Osteoblast (primary cell): ENCODE results near the gene FOXO6. TPM values are rescaled to one million over a fixed set of nuclear protein-coding genes. Genes with fewer than 3 reads are reported as not detected.

Source experiments
- DNase-seq: peaks from one replicate; pipeline ENCODE4 v3.0.0; 2011; ENCODE audit warnings: low spot score, mixed read lengths; ENCODE audit not compliant: insufficient read length; ENCODE audit errors: missing footprints
- H2AFZ ChIP-seq: 2 replicates; pipeline ENCODE4 v1.6.0; 2011; ENCODE audit warnings: mild to moderate bottlenecking, low read length
- H3K27ac ChIP-seq: 2 replicates; pipeline ENCODE4 v1.5.1; 2011; ENCODE audit warnings: mild to moderate bottlenecking, low read depth, low read length, moderate library complexity
- H3K27me3 ChIP-seq: 2 replicates; pipeline ENCODE4 v1.6.0; 2012; ENCODE audit warnings: mild to moderate bottlenecking, control low read depth, inconsistent platforms, low read length, moderate library complexity; ENCODE audit not compliant: insufficient read depth
- H3K36me3 ChIP-seq: 2 replicates; pipeline ENCODE4 v1.5.1; 2011; ENCODE audit warnings: mild to moderate bottlenecking, low read length, control low read depth, moderate library complexity; ENCODE audit not compliant: insufficient read depth
- H3K4me1 ChIP-seq: 2 replicates; pipeline ENCODE4 v1.5.1; 2011; ENCODE audit warnings: mild to moderate bottlenecking, low read length, control low read depth, moderate library complexity; ENCODE audit not compliant: insufficient read depth
- H3K4me2 ChIP-seq: 2 replicates; pipeline ENCODE4 v1.6.0; 2011; ENCODE audit warnings: mild to moderate bottlenecking, low read length; ENCODE audit not compliant: insufficient read depth
- H3K4me3 ChIP-seq: fragments of 200-600 bp; sonication (generic); 3 replicates; pipeline ENCODE4 v1.5.1; 2012; ENCODE audit warnings: mild to moderate bottlenecking, low read length, inconsistent platforms; ENCODE audit not compliant: insufficient read depth
- H3K79me2 ChIP-seq: 2 replicates; pipeline ENCODE4 v1.6.0; 2012; ENCODE audit warnings: mild to moderate bottlenecking, low read length, control low read depth, inconsistent platforms; ENCODE audit not compliant: insufficient read depth
- H3K9me3 ChIP-seq: 2 replicates; pipeline ENCODE4 v1.5.1; 2011; ENCODE audit warnings: low read depth, low read length, control low read depth
- H4K20me1 ChIP-seq: 2 replicates; pipeline ENCODE4 v1.6.0; 2012; ENCODE audit warnings: mild to moderate bottlenecking, low read length, control low read depth; ENCODE audit not compliant: insufficient read depth
- total RNA-seq: library from RNA; depleted of rRNA; stranded (reverse); fragments of >200 nt; gene quantifications from 2 replicates; pipeline ENCODE4 v1.2.3, GENCODE V29; 2012
- TF ChIP-seq, protein P1 (sequence below): IDR thresholded peaks from 2 replicates; pipeline ENCODE4 v1.5.1; 2011; ENCODE audit warnings: mild to moderate bottlenecking, low read depth, low read length, moderate library complexity; ENCODE audit errors: extremely low read depth

The FOXO6 gene
- total RNA-seq, 1 donor, result not detected

DNA sequence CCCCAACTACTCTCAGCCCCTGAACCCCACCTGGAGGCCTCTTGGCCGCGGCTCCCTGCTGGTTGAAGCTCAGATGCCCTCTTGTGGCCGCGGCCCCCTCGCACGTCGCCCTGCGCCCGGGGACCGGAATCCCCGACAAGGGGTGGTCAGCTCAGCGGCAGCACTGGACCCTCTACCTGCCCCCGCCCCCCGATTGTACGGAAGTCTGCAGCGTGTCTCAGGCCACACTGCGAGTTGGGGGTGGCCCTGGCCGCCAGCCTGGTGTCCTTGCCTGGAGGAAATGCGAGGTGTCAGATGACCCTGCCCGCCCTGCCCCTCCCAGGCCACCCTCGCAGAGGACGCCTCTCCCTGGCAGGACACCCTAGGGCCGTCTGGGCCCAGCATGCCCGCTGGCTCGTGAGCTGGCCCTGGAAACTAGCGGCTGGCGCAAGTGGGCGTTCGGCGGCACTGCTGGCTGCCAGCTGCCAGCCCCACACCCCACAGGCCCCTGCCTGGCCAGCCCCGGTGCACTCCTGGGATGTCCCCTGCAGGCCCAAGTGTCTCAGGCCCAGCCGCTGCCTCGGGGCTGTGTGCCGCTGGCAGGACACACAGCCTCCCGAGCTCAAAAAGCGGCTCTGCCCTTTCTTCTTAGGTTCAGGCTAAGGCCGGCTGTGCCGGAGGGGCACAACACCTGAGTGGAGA lies 62.4 kb downstream of the FOXO6 start:
- Histone ChIP-seq H3K36me3 (no peaks in the 10 kb centered on the region), H3K4me2 (peak overlapping the region; percentile 19), H3K27ac (no peak overlapping the region), H3K4me1 (peaks cover 5% of the 10 kb centered on the region), H3K27me3 (no peaks in the 10 kb centered on the region), H3K9me3 (no peaks in the 10 kb centered on the region), H4K20me1 (no peaks in the 10 kb centered on the region), H3K79me2 (no peaks in the 10 kb centered on the region), H2AFZ (no peak overlapping the region), H3K4me3 (no peak overlapping the region)
- TF ChIP-seq, protein P1, sequence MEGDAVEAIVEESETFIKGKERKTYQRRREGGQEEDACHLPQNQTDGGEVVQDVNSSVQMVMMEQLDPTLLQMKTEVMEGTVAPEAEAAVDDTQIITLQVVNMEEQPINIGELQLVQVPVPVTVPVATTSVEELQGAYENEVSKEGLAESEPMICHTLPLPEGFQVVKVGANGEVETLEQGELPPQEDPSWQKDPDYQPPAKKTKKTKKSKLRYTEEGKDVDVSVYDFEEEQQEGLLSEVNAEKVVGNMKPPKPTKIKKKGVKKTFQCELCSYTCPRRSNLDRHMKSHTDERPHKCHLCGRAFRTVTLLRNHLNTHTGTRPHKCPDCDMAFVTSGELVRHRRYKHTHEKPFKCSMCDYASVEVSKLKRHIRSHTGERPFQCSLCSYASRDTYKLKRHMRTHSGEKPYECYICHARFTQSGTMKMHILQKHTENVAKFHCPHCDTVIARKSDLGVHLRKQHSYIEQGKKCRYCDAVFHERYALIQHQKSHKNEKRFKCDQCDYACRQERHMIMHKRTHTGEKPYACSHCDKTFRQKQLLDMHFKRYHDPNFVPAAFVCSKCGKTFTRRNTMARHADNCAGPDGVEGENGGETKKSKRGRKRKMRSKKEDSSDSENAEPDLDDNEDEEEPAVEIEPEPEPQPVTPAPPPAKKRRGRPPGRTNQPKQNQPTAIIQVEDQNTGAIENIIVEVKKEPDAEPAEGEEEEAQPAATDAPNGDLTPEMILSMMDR, result no peak
- no peak for DNase-seq

DNA sequence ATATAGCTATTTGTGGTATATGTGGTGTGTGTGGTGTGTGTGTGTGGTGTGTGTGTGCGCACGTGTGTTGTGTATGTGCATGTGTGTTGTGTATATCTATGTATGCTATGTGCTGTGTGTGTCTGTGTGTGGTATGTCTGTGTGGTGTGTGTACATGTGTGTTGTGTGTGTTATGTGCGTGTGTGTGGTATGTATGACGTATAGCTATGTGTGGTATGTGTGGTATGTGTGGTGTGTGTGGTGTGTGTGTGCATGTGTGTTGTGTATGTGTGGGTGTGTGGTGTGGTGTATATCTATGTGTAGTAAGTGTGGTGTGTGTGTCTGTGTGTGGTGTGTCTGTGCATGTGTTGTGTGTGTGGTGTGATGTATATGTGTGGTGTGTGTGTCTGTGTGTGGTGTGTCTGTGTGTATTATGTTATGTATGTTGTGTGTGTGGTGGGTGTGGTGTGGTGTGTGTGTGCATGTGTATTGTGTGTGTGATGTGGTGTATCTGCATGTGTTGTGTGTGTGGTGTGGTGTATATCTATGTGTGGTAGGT lies 63.4 kb downstream of the FOXO6 start:
- Histone ChIP-seq H4K20me1 (no peaks in the 10 kb centered on the region), H3K27ac (no peak overlapping the region), H3K27me3 (no peaks in the 10 kb centered on the region), H3K4me3 (no peak overlapping the region), H3K79me2 (no peaks in the 10 kb centered on the region), H2AFZ (no peak overlapping the region), H3K4me2 (no peak overlapping the region), H3K9me3 (no peaks in the 10 kb centered on the region), H3K36me3 (no peaks in the 10 kb centered on the region), H3K4me1 (no peaks in the 10 kb centered on the region)
- TF ChIP-seq, protein P1, result no peak
- DNase-seq, result no peak

DNA sequence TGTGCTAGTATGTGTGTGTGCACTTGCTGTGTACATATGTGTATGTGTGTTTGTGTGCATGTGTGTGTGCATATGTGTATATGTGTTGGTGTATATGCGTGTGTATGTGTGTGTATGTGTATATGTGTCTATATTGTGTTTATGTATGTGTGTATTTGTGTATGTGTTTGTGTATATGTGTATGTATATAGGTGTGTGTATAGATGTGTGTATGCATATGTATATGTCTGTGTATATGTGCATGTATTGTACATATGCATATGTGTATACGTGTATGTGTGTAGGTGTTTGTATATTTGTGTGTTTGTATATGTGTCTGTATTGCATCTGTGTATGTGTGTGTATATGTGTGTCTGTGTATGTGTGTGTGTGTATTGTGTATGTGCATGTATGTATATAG lies 64.1 kb downstream of the FOXO6 start:
- Histone ChIP-seq H3K9me3 (no peaks in the 10 kb centered on the region), H3K4me3 (no peak overlapping the region), H2AFZ (no peak overlapping the region), H3K79me2 (no peaks in the 10 kb centered on the region), H3K27ac (no peak overlapping the region), H3K4me2 (no peak overlapping the region), H4K20me1 (no peaks in the 10 kb centered on the region), H3K36me3 (no peaks in the 10 kb centered on the region), H3K27me3 (no peaks in the 10 kb centered on the region), H3K4me1 (no peaks in the 10 kb centered on the region)
- DNase-seq, result no peak
- TF ChIP-seq, protein P1, result no peak

DNA sequence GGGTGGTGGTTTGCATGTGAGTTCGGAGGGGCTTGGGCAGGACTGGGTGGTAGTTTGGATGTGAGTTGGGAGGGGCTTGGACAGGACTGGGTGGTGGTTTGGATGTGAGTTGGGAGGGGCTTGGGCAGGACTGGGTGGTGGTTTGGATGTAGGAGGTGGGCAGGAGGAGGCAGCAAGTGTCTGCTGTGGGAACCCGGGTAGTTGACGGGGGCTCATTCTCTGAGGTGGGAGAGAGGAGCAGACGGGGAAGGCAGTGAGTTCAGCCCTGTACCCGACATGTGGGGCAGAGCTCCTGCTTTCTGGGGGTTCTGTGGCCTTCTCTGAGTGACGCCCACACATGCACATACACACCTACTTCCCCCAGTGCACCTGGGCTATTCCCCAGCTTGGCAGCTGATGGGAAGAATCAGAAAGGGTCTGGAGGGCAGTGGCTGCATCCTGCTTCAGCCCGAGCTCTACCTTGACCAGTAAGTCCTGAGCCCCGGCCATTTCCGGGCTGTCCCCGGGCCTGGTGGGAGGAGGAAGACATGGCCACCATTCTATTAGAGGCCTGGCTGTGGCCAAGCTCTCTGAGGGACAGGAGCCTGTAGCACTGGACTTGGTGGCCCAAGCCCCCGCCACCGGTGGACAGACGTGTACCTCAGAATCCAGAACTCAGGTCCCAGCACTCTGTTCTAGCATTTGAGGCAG lies 65.1 kb downstream of the FOXO6 start:
- Histone ChIP-seq H3K27me3 (no peaks in the 10 kb centered on the region), H3K79me2 (no peaks in the 10 kb centered on the region), H4K20me1 (no peaks in the 10 kb centered on the region), H3K9me3 (no peaks in the 10 kb centered on the region), H2AFZ (no peak overlapping the region), H3K36me3 (no peaks in the 10 kb centered on the region), H3K4me1 (no peaks in the 10 kb centered on the region), H3K4me3 (no peak overlapping the region), H3K4me2 (no peak overlapping the region), H3K27ac (no peak overlapping the region)
- TF ChIP-seq, protein P1, result no peak
- DNase-seq, result peak; percentile 82
